HG03064 (cell line): Measurements from ENCODE around the gene EGFLAM.
A peak's percentile ranks its signal among the peaks of the same experiment; 100 is the strongest.

Experiments
- ATAC-seq: cut with Tn5 transposase; IDR thresholded peaks from one replicate; pipeline ENCODE4 v1.9.1; 2021; ENCODE audit warnings: low read depth; ENCODE audit not compliant: unreplicated experiment

Gene EGFLAM

GRCh38 chr5:38445374-38446028 lies 187.1 kb downstream of the EGFLAM start:
- ATAC-seq: no peak

GRCh38 chr5:38446029-38446522 lies 187.7 kb downstream of the EGFLAM start:
- no peak for ATAC-seq

- ATAC-seq: no peak
These were observed 188.7 kb downstream of the EGFLAM start for GRCh38 chr5:38447056-38447455.

GRCh38 chr5:38447786-38448185 lies 189.4 kb downstream of the EGFLAM start:
- no peak for ATAC-seq

- ATAC-seq: no peak
These were observed 190.4 kb downstream of the EGFLAM start for GRCh38 chr5:38448568-38449350.

GRCh38 chr5:38450627-38451026 lies 192.3 kb downstream of the EGFLAM start:
- no peak for ATAC-seq

GRCh38 chr5:38451074-38451725 lies 192.8 kb downstream of the EGFLAM start:
- ATAC-seq: no peak

- no peak for ATAC-seq
These were observed 193.8 kb downstream of the EGFLAM start for GRCh38 chr5:38452201-38452600.

- ATAC-seq: peak; percentile 99
These were observed 195.1 kb downstream of the EGFLAM start for GRCh38 chr5:38453506-38453905.

- peak; percentile 1 for ATAC-seq
These were observed 195.6 kb downstream of the EGFLAM start for GRCh38 chr5:38453921-38454320.

- peak; percentile 38 for ATAC-seq
These were observed 197.5 kb downstream of the EGFLAM start for GRCh38 chr5:38455796-38456330.

- no peak for ATAC-seq
These were observed 198.5 kb downstream of the EGFLAM start for GRCh38 chr5:38456657-38457399.

- ATAC-seq: no peak
These were observed 199.8 kb downstream of the EGFLAM start for GRCh38 chr5:38458174-38458573.

GRCh38 chr5:38462976-38463633 lies 204.7 kb downstream of the EGFLAM start:
- ATAC-seq: no peak

- no peak for ATAC-seq
These were observed 205.5 kb downstream of the EGFLAM start for GRCh38 chr5:38463634-38464521.

GRCh38 chr5:38465061-38465460 lies 206.7 kb downstream of the EGFLAM start:
- no peak for ATAC-seq

GRCh38 chr5:38465702-38466423 lies 207.5 kb downstream of the EGFLAM start:
- no peak for ATAC-seq

- no peak for ATAC-seq
These were observed 208.2 kb downstream of the EGFLAM start for GRCh38 chr5:38466424-38467189.
